ENCODE data around the gene EXOC6B.

EXOC6B gene

DNA sequence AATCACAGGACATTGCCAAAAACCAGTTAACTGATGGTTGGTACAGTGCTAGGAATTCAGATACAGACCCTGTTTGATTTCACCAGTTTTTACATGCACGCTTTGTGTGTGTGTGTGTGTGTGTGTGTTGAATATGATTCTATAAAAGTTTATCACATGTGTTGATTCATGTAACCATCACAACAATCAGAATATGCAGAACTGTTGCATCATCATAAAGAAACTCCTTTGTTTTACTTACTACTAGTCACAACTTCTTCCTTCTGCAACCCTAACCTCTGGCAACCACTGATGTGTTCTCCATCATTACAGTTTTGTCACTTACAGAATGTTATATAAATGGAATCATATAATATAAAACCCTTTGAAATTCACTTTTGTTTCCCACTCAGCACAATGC is 533.4 kb downstream of the EXOC6B start:
- no peak for DNase-seq (ENCODE audit: extremely low read depth in 1 of 2, low read depth in 1 of 2)

DNA sequence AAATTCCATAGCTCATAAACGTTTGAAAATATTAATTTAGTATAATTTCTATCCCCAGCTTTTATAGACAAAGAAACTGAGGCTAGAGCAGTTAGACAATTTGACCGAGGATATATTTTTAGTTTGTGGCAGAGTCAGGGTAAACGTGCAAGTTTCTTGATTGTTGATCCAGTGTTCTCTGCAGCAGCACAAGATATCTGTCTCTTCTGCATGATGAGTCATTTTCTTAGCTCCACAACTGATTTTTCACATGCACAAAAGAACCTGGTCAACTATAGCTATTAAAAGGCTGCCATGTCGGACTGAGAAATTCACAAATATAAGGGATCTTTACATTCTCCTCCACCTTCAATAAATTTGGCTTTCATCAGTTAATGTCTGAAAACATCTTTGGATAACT is 534.8 kb downstream of the EXOC6B start:
- no peak for DNase-seq (ENCODE audit: extremely low read depth in 1 of 2, low read depth in 1 of 2)

GRCh38 chr2:72289736-72290135 is 536.1 kb downstream of the EXOC6B start:
- DNase-seq (ENCODE audit: extremely low read depth in 1 of 2, low read depth in 1 of 2): no peak

- no peak for DNase-seq (ENCODE audit: extremely low read depth in 1 of 2, low read depth in 1 of 2)
Measured at GRCh38 chr2:72289283-72289682, 536.5 kb downstream of the EXOC6B start.

DNA sequence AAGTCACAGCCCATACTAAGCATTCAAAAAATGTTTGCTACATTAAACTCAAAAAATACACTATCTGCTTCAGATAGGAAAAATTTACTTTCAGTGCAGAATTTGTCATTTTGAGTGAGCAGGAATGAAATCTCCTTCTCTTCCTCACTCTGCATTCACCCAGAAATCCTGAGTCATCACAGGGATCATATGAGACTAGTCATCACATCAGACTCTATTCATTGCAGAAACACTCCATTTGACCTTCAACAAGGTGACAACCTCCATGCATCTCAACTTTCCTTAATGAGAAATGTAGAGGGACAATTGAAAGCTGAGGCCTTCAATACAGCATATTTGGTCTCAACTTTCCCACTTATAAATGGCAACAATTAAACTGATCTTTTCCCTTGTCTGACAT is 547.8 kb downstream of the EXOC6B start:
- DNase-seq (ENCODE audit: extremely low read depth in 1 of 2, low read depth in 1 of 2): no peak

GRCh38 chr2:72276876-72277275 is 549.0 kb downstream of the EXOC6B start:
- DNase-seq (ENCODE audit: extremely low read depth in 1 of 2, low read depth in 1 of 2): no peak

- no peak for DNase-seq (ENCODE audit: extremely low read depth in 1 of 2, low read depth in 1 of 2)
Measured at GRCh38 chr2:72276356-72276755, 549.5 kb downstream of the EXOC6B start.

DNA sequence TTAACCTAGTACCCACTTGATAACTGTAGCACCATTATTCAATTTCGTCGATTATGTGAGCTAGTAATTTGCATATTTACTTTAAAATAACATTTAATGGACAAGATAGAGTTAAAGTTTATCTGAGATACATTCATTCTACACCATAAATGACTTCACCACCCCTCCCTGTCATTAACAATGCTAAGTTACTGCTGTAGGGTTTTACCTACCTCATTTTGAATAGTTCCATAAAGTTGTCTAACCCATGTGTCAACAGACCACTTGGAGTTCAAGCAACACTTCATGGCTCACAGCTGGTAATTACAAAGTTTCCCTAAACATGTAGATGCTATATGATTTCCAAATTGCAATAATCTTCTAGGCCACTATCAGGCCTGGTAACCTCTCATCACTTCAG is 550.7 kb downstream of the EXOC6B start:
- DNase-seq (ENCODE audit: extremely low read depth in 1 of 2, low read depth in 1 of 2): no peak

- DNase-seq (ENCODE audit: extremely low read depth in 1 of 2, low read depth in 1 of 2): no peak
Measured at GRCh38 chr2:72274380-72274797, 551.4 kb downstream of the EXOC6B start.

- no peak for DNase-seq (ENCODE audit: extremely low read depth in 1 of 2, low read depth in 1 of 2)
Measured at GRCh38 chr2:72273384-72273783, 552.4 kb downstream of the EXOC6B start.

DNA sequence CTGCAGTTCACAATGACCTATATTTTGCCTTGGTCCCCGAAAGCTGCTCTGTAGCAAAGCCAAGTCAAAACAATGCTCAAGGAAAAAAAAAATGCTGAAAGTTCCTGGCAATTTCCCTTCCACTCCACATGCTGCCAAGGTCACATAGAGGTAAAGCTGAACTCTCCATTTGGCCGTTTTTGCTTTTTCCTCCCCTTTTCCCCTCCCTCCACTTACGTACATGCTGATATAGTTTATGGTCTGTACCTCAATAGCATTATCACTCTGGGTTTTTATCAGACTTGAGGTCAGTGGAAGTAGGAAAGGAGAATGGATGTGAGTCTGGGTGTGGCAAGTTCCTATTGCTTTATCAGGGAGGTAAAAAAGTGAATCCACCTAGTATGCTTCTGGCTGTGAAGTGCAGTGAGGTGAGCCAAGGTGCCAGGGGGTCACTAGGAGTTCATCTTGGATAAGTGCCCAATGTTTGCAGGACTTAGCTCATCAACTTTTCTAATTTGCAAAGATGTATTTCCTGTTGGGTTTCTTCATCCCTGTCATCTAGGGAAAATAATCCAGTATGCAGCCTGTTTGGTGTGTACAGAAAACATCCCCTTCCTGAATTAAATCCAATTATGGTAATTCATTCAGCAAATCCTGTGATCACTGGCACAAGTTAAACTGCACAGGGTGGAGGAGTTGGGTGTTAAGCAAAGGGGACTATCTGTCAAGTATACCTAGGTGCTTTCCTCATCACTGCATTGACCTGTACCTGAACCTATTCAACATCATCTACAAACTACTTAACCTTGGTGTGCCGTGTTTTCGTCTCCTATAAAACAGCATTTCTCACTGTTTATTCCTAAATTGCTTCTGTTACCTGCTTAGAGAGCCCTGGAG is 553.8 kb downstream of the EXOC6B start:
- no peak for DNase-seq (ENCODE audit: extremely low read depth in 1 of 2, low read depth in 1 of 2)

DNA sequence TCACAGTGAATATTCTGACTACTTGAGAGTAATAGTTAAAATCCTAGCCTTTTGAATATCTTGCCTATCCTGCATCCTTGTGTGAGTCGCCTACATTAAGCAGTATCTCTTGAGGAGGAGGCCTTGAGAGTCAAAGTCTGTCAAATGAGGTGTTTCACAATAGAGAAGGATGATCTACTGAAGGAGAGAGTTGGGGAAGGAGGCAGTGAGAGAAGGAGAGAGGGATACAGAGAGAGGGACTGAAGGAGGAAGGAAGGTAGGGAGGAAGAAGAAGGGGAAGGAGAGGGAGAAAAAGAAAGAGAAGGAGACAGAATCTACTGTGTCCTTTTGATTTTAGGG is 554.6 kb downstream of the EXOC6B start:
- no peak for DNase-seq (ENCODE audit: extremely low read depth in 1 of 2, low read depth in 1 of 2)

- no peak for DNase-seq (ENCODE audit: extremely low read depth in 1 of 2, low read depth in 1 of 2)
Measured at GRCh38 chr2:72270556-72271275, 555.1 kb downstream of the EXOC6B start.

DNA sequence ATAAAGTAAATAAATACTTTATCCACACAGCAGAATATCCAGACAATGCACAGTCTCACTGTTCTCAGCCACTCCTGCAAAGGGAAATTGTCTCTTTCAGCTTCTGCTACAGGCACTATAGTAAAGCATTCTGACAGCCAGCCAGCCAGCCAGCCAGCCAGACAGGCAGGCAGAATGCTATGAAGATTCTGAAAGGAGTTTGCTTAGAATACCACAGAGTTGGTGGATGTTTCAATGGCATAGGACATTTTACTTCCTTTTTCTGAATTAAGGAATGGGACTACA is 562.1 kb downstream of the EXOC6B start:
- no peak for DNase-seq (ENCODE audit: extremely low read depth in 1 of 2, low read depth in 1 of 2)

GRCh38 chr2:72263043-72263775 is 562.6 kb downstream of the EXOC6B start:
- DNase-seq (ENCODE audit: extremely low read depth in 1 of 2, low read depth in 1 of 2): no peak

GRCh38 chr2:72261076-72261475 is 564.8 kb downstream of the EXOC6B start:
- no peak for DNase-seq (ENCODE audit: extremely low read depth in 1 of 2, low read depth in 1 of 2)

DNA sequence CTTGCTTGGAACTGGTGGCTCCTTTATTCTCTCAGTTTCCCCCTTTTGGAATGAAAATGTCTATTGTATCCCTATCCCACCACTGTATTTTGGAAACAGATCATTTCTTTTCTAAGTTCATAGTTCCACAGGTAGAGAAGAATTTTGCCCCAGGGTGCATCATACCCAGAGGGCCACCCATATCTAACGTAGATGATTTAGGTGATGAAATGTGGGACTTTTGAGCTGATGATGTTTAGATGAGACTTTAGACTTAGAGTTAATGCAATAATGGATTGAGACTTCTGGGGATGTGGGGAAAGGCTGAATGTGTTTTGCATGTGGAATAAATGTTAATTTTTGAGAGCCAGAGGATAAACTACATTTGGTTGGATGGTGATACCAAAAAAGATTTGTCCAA is 570.3 kb downstream of the EXOC6B start:
- no peak for DNase-seq (ENCODE audit: extremely low read depth in 1 of 2, low read depth in 1 of 2)

GRCh38 chr2:72254831-72255451 is 570.9 kb downstream of the EXOC6B start:
- no peak for DNase-seq (ENCODE audit: extremely low read depth in 1 of 2, low read depth in 1 of 2)

DNA sequence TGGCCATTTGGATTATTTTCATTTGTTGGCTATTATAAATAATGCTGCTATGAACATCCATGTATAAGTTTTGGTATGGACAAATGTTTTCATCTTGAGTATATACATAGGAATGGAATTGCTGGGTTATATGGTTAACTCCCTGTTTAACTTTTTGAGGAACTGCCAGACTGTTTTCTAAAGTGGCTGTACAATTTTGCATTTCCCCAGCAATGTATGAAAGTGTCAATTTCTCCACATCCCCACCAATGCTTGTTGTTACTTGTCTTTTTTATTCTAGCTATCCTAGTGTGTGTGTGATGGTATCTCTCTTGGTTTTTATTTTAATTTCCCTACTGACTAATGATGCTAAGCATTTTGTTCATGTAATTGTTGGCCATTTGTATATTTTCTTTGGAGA is 587.5 kb downstream of the EXOC6B start:
- DNase-seq (ENCODE audit: extremely low read depth in 1 of 2, low read depth in 1 of 2): no peak

DNA sequence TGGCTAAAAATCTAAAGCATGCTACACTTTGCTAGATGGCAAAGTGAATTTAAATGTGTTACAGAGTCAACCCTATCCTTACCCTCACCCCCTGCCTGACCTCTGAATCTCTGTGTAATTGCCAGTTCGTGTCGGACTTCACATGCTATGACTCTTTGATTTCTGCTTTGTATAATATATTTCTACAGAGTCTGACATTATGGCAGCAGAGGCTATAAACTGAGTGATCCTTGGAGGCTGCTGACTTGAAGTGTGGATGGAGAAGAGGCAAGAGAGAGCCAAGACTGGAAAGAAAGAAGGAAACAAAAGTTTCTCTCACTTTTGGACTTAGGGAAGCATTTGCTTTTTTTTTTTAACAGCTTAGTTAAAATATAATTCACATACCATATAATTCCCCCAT is 588.3 kb downstream of the EXOC6B start:
- no peak for DNase-seq (ENCODE audit: extremely low read depth in 1 of 2, low read depth in 1 of 2)

DNA sequence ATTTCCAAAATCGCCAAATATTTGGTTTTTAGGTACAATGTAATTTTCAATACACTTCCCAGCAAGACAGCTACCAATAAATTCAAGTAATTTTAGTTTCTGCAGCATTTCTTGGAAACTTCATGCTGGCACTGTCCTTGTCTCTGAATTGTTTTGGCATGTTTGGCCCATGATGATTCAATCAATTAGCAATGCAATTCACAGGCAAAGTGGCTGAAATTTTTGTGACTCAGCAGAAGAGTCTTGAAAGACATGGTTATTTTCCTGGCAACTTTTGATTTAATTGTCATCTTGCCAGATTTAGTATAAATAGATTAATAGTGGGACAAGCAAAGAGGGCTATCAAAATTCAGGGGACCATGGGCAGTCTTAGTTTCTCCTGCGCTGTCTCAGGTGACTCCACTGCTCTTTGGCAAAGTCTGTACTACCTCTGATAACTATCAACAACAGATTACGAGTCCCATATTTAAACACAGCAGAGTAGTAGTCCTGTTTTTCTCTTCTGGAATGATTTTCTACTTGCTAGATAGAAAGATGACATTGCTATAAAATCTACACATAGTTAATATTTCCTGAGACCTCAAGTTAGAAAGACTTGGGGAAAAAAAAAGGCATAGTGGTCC is 589.3 kb downstream of the EXOC6B start:
- DNase-seq (ENCODE audit: extremely low read depth in 1 of 2, low read depth in 1 of 2): no peak
